ENCODE results near the gene GSTT4.
"Not testable (repeated sequence)": the region's sequence is repeated elsewhere in the genome, so short reads cannot be mapped to it uniquely, and the experiment has no call there.

DNA sequence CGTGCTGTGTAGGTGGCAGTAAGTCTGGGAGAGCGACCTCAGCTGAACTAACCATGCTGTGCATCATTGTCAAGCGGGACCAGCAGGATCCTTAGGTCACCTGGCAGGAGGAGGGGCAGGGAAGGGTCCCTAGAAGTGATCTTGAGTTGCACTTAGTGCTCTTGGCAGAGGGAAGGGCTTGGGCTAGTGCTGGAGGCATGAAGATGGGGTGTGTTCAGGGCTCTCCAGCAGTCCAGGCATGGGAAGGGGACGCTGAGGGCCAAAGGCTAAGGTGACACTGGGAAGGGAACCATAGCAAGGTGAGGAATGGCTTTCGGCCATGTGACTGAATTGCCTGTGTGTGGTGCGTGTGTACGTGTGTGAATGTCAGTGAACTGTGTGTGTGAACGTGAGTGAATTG is 19.2 kb downstream of the GSTT4 start:
- TF ChIP-seq, protein P1, sequence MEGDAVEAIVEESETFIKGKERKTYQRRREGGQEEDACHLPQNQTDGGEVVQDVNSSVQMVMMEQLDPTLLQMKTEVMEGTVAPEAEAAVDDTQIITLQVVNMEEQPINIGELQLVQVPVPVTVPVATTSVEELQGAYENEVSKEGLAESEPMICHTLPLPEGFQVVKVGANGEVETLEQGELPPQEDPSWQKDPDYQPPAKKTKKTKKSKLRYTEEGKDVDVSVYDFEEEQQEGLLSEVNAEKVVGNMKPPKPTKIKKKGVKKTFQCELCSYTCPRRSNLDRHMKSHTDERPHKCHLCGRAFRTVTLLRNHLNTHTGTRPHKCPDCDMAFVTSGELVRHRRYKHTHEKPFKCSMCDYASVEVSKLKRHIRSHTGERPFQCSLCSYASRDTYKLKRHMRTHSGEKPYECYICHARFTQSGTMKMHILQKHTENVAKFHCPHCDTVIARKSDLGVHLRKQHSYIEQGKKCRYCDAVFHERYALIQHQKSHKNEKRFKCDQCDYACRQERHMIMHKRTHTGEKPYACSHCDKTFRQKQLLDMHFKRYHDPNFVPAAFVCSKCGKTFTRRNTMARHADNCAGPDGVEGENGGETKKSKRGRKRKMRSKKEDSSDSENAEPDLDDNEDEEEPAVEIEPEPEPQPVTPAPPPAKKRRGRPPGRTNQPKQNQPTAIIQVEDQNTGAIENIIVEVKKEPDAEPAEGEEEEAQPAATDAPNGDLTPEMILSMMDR (conservative IDR thresholded peaks at IDR 0.05): not testable (repeated sequence)
- not testable (repeated sequence) for TF ChIP-seq EZH2 (IDR thresholded peaks at IDR 0.05; ENCODE audit: low read depth)

All from PC-9 (cell line).